Subcutaneous adipose tissue (tissue), 4 donors: ENCODE measurements around the gene LRRC46. TPM values are rescaled to one million over a fixed set of nuclear protein-coding genes. Genes with fewer than 3 reads are reported as not detected.

Source experiments
- CTCF ChIP-seq: fragments of 450-650 bp; IDR thresholded peaks from one replicate; pipeline ENCODE4 v1.5.1; 2016; ENCODE audit warnings: low read depth, mild to moderate bottlenecking, control low read depth, antibody characterized with exemption, moderate library complexity
- total RNA-seq, 4 donors: library from RNA; depleted of rRNA; stranded (reverse); fragments of >200 nt; gene quantifications; one replicate each; pipeline ENCODE4 v1.1.0, GENCODE V29; 2016

Gene LRRC46
- total RNA-seq, 4 donors from 2014 or later = 0.66 TPM; not detected in 3

- TF ChIP-seq CTCF = no peak
Measured at GRCh38 chr17:47815106-47815918, 16.2 kb upstream of the LRRC46 start.

- TF ChIP-seq CTCF = no peak
Measured at GRCh38 chr17:47816111-47816735, 15.2 kb upstream of the LRRC46 start.

GRCh38 chr17:47816947-47817346 is 14.5 kb upstream of the LRRC46 start:
- TF ChIP-seq CTCF = no peak

- no peak for TF ChIP-seq CTCF
Measured at GRCh38 chr17:47818002-47818695, 13.3 kb upstream of the LRRC46 start.

GRCh38 chr17:47819475-47819874 is 12.0 kb upstream of the LRRC46 start:
- no peak for TF ChIP-seq CTCF

GRCh38 chr17:47820033-47820789 is 11.3 kb upstream of the LRRC46 start:
- TF ChIP-seq CTCF = no peak
